HL-60 (cell line): ENCODE data around the gene EVI5.

Experiments
- DNase-seq, 2 experiments: peaks; one replicate each; pipeline ENCODE4 v3.0.0-alpha.2; 2010 to 2020; ENCODE audit warnings: low read depth in 1 of 2, low spot score in 1 of 2
- H3K27ac ChIP-seq: fragments of 250-450 bp; sonication (Bioruptor Pico); replicated peaks from 2 replicates; pipeline ENCODE4 v1.5.1; 2020; ENCODE audit warnings: mild to moderate bottlenecking, moderate library complexity
- H3K27me3 ChIP-seq: fragments of 250-450 bp; sonication (Bioruptor Pico); 2 replicates; pipeline ENCODE4 v1.5.1; 2021; ENCODE audit warnings: mild to moderate bottlenecking, moderate library complexity; ENCODE audit not compliant: insufficient read depth, poor library complexity, severe bottlenecking
- H3K4me3 ChIP-seq: replicated peaks from 2 replicates; pipeline ENCODE4 v1.5.1; 2011; ENCODE audit warnings: mild to moderate bottlenecking, control low read depth, low read length; ENCODE audit not compliant: insufficient read depth
- GABPA ChIP-seq: IDR thresholded peaks from 2 replicates; pipeline ENCODE4 v1.6.1; 2012; ENCODE audit warnings: low read depth
- POLR2AphosphoS5 ChIP-seq: IDR thresholded peaks from 2 replicates; pipeline ENCODE4 v1.6.1; 2012; ENCODE audit warnings: low read depth
- SPI1 ChIP-seq: IDR thresholded peaks from 2 replicates; pipeline ENCODE4 v1.6.1; 2012; ENCODE audit warnings: low read depth, mild to moderate bottlenecking, borderline replicate concordance
- long read RNA-seq: library from polyadenylated mRNA; unstranded; transcript quantifications from one replicate; pipeline ENCODE4 v2.0.0, GENCODE V29; 2020
- TF ChIP-seq, protein P1 (sequence below): IDR thresholded peaks from 2 replicates; pipeline ENCODE4 v1.6.1; 2012; ENCODE audit warnings: low read depth; ENCODE audit not compliant: insufficient replicate concordance
- TF ChIP-seq, protein P2 (sequence below): IDR thresholded peaks from one replicate; pipeline ENCODE4 v1.5.1; 2011; ENCODE audit warnings: low read length, control low read depth, inconsistent platforms; ENCODE audit not compliant: insufficient read depth

EVI5 gene
- long read RNA-seq, partial matches to known transcripts = 15 of 24 reads
- long read RNA-seq, other reads (novel, unspliced or antisense) = 9 of 24 reads

- no peaks in the 10 kb centered on the region for H3K27me3 ChIP-seq
- peak within 1 kb of the TSS; percentile 75 for H3K27ac ChIP-seq
- TF ChIP-seq, protein P1, sequence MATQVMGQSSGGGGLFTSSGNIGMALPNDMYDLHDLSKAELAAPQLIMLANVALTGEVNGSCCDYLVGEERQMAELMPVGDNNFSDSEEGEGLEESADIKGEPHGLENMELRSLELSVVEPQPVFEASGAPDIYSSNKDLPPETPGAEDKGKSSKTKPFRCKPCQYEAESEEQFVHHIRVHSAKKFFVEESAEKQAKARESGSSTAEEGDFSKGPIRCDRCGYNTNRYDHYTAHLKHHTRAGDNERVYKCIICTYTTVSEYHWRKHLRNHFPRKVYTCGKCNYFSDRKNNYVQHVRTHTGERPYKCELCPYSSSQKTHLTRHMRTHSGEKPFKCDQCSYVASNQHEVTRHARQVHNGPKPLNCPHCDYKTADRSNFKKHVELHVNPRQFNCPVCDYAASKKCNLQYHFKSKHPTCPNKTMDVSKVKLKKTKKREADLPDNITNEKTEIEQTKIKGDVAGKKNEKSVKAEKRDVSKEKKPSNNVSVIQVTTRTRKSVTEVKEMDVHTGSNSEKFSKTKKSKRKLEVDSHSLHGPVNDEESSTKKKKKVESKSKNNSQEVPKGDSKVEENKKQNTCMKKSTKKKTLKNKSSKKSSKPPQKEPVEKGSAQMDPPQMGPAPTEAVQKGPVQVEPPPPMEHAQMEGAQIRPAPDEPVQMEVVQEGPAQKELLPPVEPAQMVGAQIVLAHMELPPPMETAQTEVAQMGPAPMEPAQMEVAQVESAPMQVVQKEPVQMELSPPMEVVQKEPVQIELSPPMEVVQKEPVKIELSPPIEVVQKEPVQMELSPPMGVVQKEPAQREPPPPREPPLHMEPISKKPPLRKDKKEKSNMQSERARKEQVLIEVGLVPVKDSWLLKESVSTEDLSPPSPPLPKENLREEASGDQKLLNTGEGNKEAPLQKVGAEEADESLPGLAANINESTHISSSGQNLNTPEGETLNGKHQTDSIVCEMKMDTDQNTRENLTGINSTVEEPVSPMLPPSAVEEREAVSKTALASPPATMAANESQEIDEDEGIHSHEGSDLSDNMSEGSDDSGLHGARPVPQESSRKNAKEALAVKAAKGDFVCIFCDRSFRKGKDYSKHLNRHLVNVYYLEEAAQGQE = no peak
- TF ChIP-seq, protein P2, sequence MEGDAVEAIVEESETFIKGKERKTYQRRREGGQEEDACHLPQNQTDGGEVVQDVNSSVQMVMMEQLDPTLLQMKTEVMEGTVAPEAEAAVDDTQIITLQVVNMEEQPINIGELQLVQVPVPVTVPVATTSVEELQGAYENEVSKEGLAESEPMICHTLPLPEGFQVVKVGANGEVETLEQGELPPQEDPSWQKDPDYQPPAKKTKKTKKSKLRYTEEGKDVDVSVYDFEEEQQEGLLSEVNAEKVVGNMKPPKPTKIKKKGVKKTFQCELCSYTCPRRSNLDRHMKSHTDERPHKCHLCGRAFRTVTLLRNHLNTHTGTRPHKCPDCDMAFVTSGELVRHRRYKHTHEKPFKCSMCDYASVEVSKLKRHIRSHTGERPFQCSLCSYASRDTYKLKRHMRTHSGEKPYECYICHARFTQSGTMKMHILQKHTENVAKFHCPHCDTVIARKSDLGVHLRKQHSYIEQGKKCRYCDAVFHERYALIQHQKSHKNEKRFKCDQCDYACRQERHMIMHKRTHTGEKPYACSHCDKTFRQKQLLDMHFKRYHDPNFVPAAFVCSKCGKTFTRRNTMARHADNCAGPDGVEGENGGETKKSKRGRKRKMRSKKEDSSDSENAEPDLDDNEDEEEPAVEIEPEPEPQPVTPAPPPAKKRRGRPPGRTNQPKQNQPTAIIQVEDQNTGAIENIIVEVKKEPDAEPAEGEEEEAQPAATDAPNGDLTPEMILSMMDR = peak; percentile 10
- peak; percentile 44; the same call in 1 of the 2 replicates for TF ChIP-seq SPI1
- TF ChIP-seq POLR2AphosphoS5 = 0 out of 2 replicates have a peak, but pooled peaks have one; percentile 6
- DNase-seq = peak; percentile 85 to 95
- peak within 1 kb of the TSS; percentile 86 for H3K4me3 ChIP-seq
Measured at GRCh38 chr1:92784639-92785500, at the start of gene EVI5. Gene EVI5 (minus strand): TSS chr1:92785108. CDS start chr1:92736546, 48,562 bp downstream.

DNA sequence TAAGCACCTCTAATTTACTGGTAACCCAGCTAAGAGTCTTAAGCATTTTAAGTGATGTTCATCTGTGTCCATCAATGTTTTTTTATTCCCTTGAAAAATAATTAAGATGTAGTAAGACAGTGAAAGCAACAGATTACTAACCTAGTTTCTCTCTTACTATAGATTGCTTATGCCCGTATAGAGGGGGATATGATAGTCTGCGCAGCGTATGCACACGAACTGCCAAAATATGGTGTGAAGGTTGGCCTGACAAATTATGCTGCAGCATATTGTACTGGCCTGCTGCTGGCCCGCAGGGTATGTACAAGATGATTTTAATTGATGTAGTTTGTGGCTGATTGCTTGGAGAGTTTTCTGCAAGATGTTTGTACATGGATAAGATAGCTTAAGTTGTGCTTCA, 49.7 kb upstream of the EVI5 start:
- Histone ChIP-seq H3K27me3 (no peaks in the 10 kb centered on the region), H3K4me3 (no peak overlapping the region), H3K27ac (no peak overlapping the region; the same call in 1 of the 2 replicates)
- no peak for TF ChIP-seq GABPA
- TF ChIP-seq POLR2AphosphoS5 = no peak
- TF ChIP-seq, protein P1 = no peak
- no peak for TF ChIP-seq SPI1
- no peak for DNase-seq

DNA sequence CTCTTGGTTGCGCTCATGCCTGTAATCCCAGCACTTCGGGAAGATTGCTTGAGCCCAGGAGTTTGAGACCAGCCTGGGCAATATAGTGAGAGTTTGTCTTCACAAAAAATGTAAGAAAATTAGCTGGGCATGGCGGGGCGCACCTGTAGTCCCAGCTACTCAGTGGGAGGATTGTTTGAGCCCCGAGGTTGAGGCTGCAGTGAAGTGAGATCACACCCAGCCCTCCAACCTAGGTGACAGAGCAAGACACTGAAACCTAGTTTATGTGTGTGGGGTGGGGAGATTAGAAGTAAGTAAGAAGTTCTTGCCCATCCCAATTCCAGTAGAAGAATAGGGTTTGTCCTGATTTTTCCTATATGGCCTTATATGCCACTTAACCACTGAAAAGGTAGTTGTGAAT, 48.9 kb upstream of the EVI5 start:
- peak overlapping the region; percentile 98 for H3K27ac ChIP-seq

More for the DNA sequence above, 48.9 kb upstream of the EVI5 start:
- TF ChIP-seq GABPA (no peak), POLR2AphosphoS5 (no peak), SPI1 (no peak)
- TF ChIP-seq, protein P1 = no peak
- TF ChIP-seq, protein P2 = no peak
- peak overlapping the region; percentile 91 for H3K4me3 ChIP-seq
- H3K27me3 ChIP-seq = no peaks in the 10 kb centered on the region
- no peak for DNase-seq
